ENCODE data around the gene SELE.

- TF ChIP-seq CTCF (IDR thresholded peaks at IDR 0.05; ENCODE audit: low read length) (no peak), EZH2phosphoT487 (IDR thresholded peaks at IDR 0.05; ENCODE audit: low read length) (no peak)
These were observed 10.1 kb downstream of the SELE start for GRCh38 chr1:169723763-169724162.
